Measurements from ENCODE around the gene NEDD4L.

The NEDD4L gene

GRCh38 chr18:58069099-58069498 lies 25.1 kb downstream of the NEDD4L start:
- H2BK5ac ChIP-seq (ENCODE audit: low read length): no peak overlapping the region
- no peak overlapping the region for H3K23ac ChIP-seq (ENCODE audit: low read depth, low read length, poor library complexity)
- no peak overlapping the region for H3K9ac ChIP-seq (ENCODE audit: low read depth, low read length, poor library complexity)
- H3K79me1 ChIP-seq (ENCODE audit: low read depth, low read length): peaks cover 2% of the 10 kb centered on the region
- H3K9me3 ChIP-seq (replicated peaks in 1 of 2; ENCODE audit: control insufficient read depth in 2 of 2, insufficient read depth in 1 of 2, low read depth in 1 of 2, low read length in 2 of 2): no peaks in the 10 kb centered on the region
- H3K18ac ChIP-seq (ENCODE audit: low read length): no peak overlapping the region
- no peak overlapping the region for H4K8ac ChIP-seq (ENCODE audit: low read depth, low read length)
- H4K91ac ChIP-seq (ENCODE audit: low read depth, low read length, poor library complexity): no peak overlapping the region
- H3K4ac ChIP-seq (ENCODE audit: low read length): no peak overlapping the region
- no peaks in the 10 kb centered on the region for H3K27me3 ChIP-seq (ENCODE audit: control insufficient read depth in 3 of 3, insufficient read depth in 3 of 3, low read depth in 1 of 3, low read length in 3 of 3)
- H3K4me3 ChIP-seq (ENCODE audit: low read length in 2 of 2): no peak overlapping the region
- no peak overlapping the region for H2BK12ac ChIP-seq (ENCODE audit: low read length)
- H2AFZ ChIP-seq (ENCODE audit: low read length): no peak overlapping the region
- no peak overlapping the region for H2BK15ac ChIP-seq (ENCODE audit: low read length)
- no peak overlapping the region for H3K27ac ChIP-seq (replicated peaks; ENCODE audit: low read length)
- no peak overlapping the region for H2BK120ac ChIP-seq (ENCODE audit: low read depth, low read length)
- no peaks in the 10 kb centered on the region for H3K36me3 ChIP-seq (replicated peaks in 1 of 2; ENCODE audit: control insufficient read depth in 2 of 2, insufficient read depth in 2 of 2, low read length in 2 of 2)
- H3K14ac ChIP-seq (ENCODE audit: low read length): no peak overlapping the region
- DNase-seq (ENCODE audit: low spot score): no peak
- no peak overlapping the region for H2AK5ac ChIP-seq (ENCODE audit: low read depth, low read length)
- H3K4me1 ChIP-seq (ENCODE audit: control insufficient read depth in 2 of 2, insufficient read depth in 1 of 2, low read depth in 1 of 2, low read length in 2 of 2): peaks cover 0 to 9% of the 10 kb centered on the region in 2 donors
- H3K4me2 ChIP-seq (ENCODE audit: insufficient read depth, low read length, poor library complexity, severe bottlenecking): no peak overlapping the region

- no peak overlapping the region for H2BK120ac ChIP-seq (ENCODE audit: low read depth, low read length)
- H3K4ac ChIP-seq (ENCODE audit: low read length): no peak overlapping the region
- no peak overlapping the region for H3K27ac ChIP-seq (replicated peaks; ENCODE audit: low read length)
- no peaks in the 10 kb centered on the region for H3K36me3 ChIP-seq (replicated peaks in 1 of 2; ENCODE audit: control insufficient read depth in 2 of 2, insufficient read depth in 2 of 2, low read length in 2 of 2)
- no peak overlapping the region for H2BK12ac ChIP-seq (ENCODE audit: low read length)
- H3K79me1 ChIP-seq (ENCODE audit: low read depth, low read length): peaks cover 2% of the 10 kb centered on the region
- no peak overlapping the region for H3K9ac ChIP-seq (ENCODE audit: low read depth, low read length, poor library complexity)
- H3K4me2 ChIP-seq (ENCODE audit: insufficient read depth, low read length, poor library complexity, severe bottlenecking): no peak overlapping the region
- no peak overlapping the region for H2BK15ac ChIP-seq (ENCODE audit: low read length)
- no peaks in the 10 kb centered on the region for H3K9me3 ChIP-seq (replicated peaks in 1 of 2; ENCODE audit: control insufficient read depth in 2 of 2, insufficient read depth in 1 of 2, low read depth in 1 of 2, low read length in 2 of 2)
- H3K27me3 ChIP-seq (ENCODE audit: control insufficient read depth in 3 of 3, insufficient read depth in 3 of 3, low read depth in 1 of 3, low read length in 3 of 3): no peaks in the 10 kb centered on the region
- no peak overlapping the region for H2AFZ ChIP-seq (ENCODE audit: low read length)
- H3K18ac ChIP-seq (ENCODE audit: low read length): no peak overlapping the region
- H2AK5ac ChIP-seq (ENCODE audit: low read depth, low read length): no peak overlapping the region
- WGBS, 2 donors (ENCODE audit: extremely low coverage in 2 of 2, insufficient read length in 2 of 2, insufficient replicate concordance in 1 of 2): no CpG with 5 or more reads among the region's 3 CpGs
- DNase-seq (ENCODE audit: low spot score): peak; percentile 12
- no peak overlapping the region for H4K91ac ChIP-seq (ENCODE audit: low read depth, low read length, poor library complexity)
- H2BK5ac ChIP-seq (ENCODE audit: low read length): no peak overlapping the region
- no peak overlapping the region for H3K23ac ChIP-seq (ENCODE audit: low read depth, low read length, poor library complexity)
- H4K8ac ChIP-seq (ENCODE audit: low read depth, low read length): no peak overlapping the region
- H3K4me1 ChIP-seq (ENCODE audit: control insufficient read depth in 2 of 2, insufficient read depth in 1 of 2, low read depth in 1 of 2, low read length in 2 of 2): peaks cover 0 to 9% of the 10 kb centered on the region in 2 donors
- H3K4me3 ChIP-seq (ENCODE audit: low read length in 2 of 2): no peak overlapping the region
- no peak overlapping the region for H3K14ac ChIP-seq (ENCODE audit: low read length)
Measured at GRCh38 chr18:58069721-58070292, 25.8 kb downstream of the NEDD4L start.

DNA sequence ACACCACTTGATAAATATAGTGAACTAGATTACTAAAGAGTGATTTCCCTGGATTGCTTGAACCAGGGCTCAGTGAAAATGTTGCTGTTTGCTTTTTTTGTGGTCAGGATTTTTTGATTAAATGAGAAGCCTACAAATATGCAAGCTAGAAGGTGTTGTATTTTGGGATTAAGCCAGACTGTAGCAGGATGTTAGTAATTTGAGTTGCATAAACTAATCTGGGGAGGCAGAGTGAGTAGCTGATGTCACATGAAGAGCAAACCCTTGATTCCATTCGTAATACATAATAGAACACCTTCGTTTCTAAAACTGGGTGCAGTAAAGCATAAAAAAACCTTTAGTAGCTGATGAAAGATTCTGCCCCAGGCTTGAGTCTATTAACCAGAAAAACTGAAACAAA lies 32.0 kb downstream of the NEDD4L start:
- WGBS, 2 donors (ENCODE audit: extremely low coverage in 2 of 2, insufficient read length in 2 of 2, insufficient replicate concordance in 1 of 2): no CpG with 5 or more reads among the region's 2 CpGs

DNA sequence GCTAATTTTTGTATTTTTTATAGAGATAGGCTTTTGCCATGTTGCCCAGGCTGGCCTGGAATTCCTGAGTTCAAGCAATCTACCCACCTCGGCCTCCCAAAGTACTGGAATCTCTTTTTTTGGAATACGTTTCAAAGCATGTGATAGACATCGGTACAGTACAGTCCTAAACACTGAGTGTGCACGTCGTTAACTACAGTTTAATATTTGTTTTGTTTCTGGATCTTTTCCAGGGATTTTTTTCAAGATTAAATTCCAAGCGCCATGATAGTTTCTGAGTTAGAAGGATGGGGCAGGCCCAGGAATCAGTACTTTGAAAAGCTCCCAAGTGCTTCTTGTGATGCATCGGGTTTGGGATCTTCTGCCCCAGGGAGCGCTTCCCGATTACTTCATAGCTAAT lies 33.3 kb downstream of the NEDD4L start:
- Histone ChIP-seq H3K18ac (ENCODE audit: low read length) (no peak overlapping the region), H3K36me3 (replicated peaks in 1 of 2; ENCODE audit: control insufficient read depth in 2 of 2, insufficient read depth in 2 of 2, low read length in 2 of 2) (no peaks in the 10 kb centered on the region), H2BK120ac (ENCODE audit: low read depth, low read length) (no peak overlapping the region), H3K4me2 (ENCODE audit: insufficient read depth, low read length, poor library complexity, severe bottlenecking) (no peak overlapping the region), H2AFZ (ENCODE audit: low read length) (no peak overlapping the region), H3K9me3 (replicated peaks in 1 of 2; ENCODE audit: control insufficient read depth in 2 of 2, insufficient read depth in 1 of 2, low read depth in 1 of 2, low read length in 2 of 2) (no peaks in the 10 kb centered on the region), H3K27ac (replicated peaks; ENCODE audit: low read length) (no peak overlapping the region), H2BK12ac (ENCODE audit: low read length) (no peak overlapping the region), H4K8ac (ENCODE audit: low read depth, low read length) (no peak overlapping the region), H3K4ac (ENCODE audit: low read length) (no peak overlapping the region), H3K27me3 (ENCODE audit: control insufficient read depth in 3 of 3, insufficient read depth in 3 of 3, low read depth in 1 of 3, low read length in 3 of 3) (no peaks in the 10 kb centered on the region), H3K79me1 (ENCODE audit: low read depth, low read length) (no peaks in the 10 kb centered on the region), H3K4me3 (ENCODE audit: low read length in 2 of 2) (no peak overlapping the region), H3K14ac (ENCODE audit: low read length) (no peak overlapping the region), H3K23ac (ENCODE audit: low read depth, low read length, poor library complexity) (no peak overlapping the region), H3K4me1 (ENCODE audit: control insufficient read depth in 2 of 2, insufficient read depth in 1 of 2, low read depth in 1 of 2, low read length in 2 of 2) (no peaks in the 10 kb centered on the region), H2BK15ac (ENCODE audit: low read length) (no peak overlapping the region), H2AK5ac (ENCODE audit: low read depth, low read length) (no peak overlapping the region), H2BK5ac (ENCODE audit: low read length) (no peak overlapping the region), H4K91ac (ENCODE audit: low read depth, low read length, poor library complexity) (no peak overlapping the region), H3K9ac (ENCODE audit: low read depth, low read length, poor library complexity) (no peak overlapping the region)
- WGBS, 2 donors (ENCODE audit: extremely low coverage in 2 of 2, insufficient read length in 2 of 2, insufficient replicate concordance in 1 of 2): no CpG with 5 or more reads among the region's 9 CpGs
- no peak for DNase-seq (ENCODE audit: low spot score)

More for the DNA sequence above, 32.0 kb downstream of the NEDD4L start:
- Histone ChIP-seq H3K4me1 (ENCODE audit: control insufficient read depth in 2 of 2, insufficient read depth in 1 of 2, low read depth in 1 of 2, low read length in 2 of 2) (no peaks in the 10 kb centered on the region), H3K79me1 (ENCODE audit: low read depth, low read length) (no peaks in the 10 kb centered on the region), H2BK120ac (ENCODE audit: low read depth, low read length) (no peak overlapping the region), H3K4me3 (ENCODE audit: low read length in 2 of 2) (no peak overlapping the region), H3K14ac (ENCODE audit: low read length) (no peak overlapping the region), H2AFZ (ENCODE audit: low read length) (no peak overlapping the region), H2AK5ac (ENCODE audit: low read depth, low read length) (no peak overlapping the region), H3K18ac (ENCODE audit: low read length) (no peak overlapping the region), H2BK15ac (ENCODE audit: low read length) (no peak overlapping the region), H2BK5ac (ENCODE audit: low read length) (no peak overlapping the region), H3K4ac (ENCODE audit: low read length) (no peak overlapping the region), H3K27me3 (ENCODE audit: control insufficient read depth in 3 of 3, insufficient read depth in 3 of 3, low read depth in 1 of 3, low read length in 3 of 3) (no peaks in the 10 kb centered on the region), H2BK12ac (ENCODE audit: low read length) (no peak overlapping the region), H3K27ac (replicated peaks; ENCODE audit: low read length) (no peak overlapping the region), H3K9me3 (replicated peaks in 1 of 2; ENCODE audit: control insufficient read depth in 2 of 2, insufficient read depth in 1 of 2, low read depth in 1 of 2, low read length in 2 of 2) (no peaks in the 10 kb centered on the region), H3K4me2 (ENCODE audit: insufficient read depth, low read length, poor library complexity, severe bottlenecking) (no peak overlapping the region), H4K8ac (ENCODE audit: low read depth, low read length) (no peak overlapping the region), H3K23ac (ENCODE audit: low read depth, low read length, poor library complexity) (no peak overlapping the region), H3K9ac (ENCODE audit: low read depth, low read length, poor library complexity) (no peak overlapping the region), H3K36me3 (replicated peaks in 1 of 2; ENCODE audit: control insufficient read depth in 2 of 2, insufficient read depth in 2 of 2, low read length in 2 of 2) (no peaks in the 10 kb centered on the region), H4K91ac (ENCODE audit: low read depth, low read length, poor library complexity) (no peak overlapping the region)
- DNase-seq (ENCODE audit: low spot score): no peak

All from neuronal stem cell (in vitro differentiated cells).